ENCODE measurements around the gene MC2R. TPM values are rescaled to one million over a fixed set of nuclear protein-coding genes. Genes with fewer than 3 reads are reported as not detected.

MC2R gene
- total RNA-seq, 1 donor from 2014 or later, result not detected

DNA sequence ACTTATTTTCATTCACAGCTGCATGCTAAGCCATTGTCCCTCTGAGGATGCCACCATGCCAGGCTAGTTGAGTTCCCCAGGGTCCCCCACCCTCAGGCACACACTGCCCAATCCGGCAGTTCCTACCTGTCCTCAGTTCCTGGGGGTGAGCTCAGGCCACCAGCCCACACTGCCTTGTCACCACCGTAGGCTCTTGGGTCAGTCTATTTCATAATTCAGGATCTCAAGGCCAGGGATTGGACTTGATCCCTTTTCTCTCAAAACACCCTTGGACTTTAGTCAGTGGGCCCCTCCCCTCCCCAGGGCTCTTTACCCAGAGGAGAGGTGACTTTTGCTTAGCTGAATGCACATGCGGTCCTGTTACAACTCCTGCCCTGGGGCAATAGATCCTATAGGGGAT lies 18.7 kb upstream of the MC2R start:
- Mint-ChIP-seq H3K4me1 (ENCODE audit: low read depth, unreplicated experiment) (no peaks in the 10 kb centered on the region), H3K27ac (ENCODE audit: unreplicated experiment) (no peak overlapping the region), H3K36me3 (ENCODE audit: unreplicated experiment) (peaks cover 9% of the 10 kb centered on the region), H3K4me3 (ENCODE audit: unreplicated experiment) (no peak overlapping the region), H3K27me3 (ENCODE audit: unreplicated experiment) (peaks cover 2% of the 10 kb centered on the region), H3K9me3 (ENCODE audit: unreplicated experiment) (peaks cover 2% of the 10 kb centered on the region)
- no peak for DNase-seq
- no peak for TF ChIP-seq CTCF (IDR thresholded peaks at IDR 0.05; ENCODE audit: partially characterized antibody, unreplicated experiment)

DNA sequence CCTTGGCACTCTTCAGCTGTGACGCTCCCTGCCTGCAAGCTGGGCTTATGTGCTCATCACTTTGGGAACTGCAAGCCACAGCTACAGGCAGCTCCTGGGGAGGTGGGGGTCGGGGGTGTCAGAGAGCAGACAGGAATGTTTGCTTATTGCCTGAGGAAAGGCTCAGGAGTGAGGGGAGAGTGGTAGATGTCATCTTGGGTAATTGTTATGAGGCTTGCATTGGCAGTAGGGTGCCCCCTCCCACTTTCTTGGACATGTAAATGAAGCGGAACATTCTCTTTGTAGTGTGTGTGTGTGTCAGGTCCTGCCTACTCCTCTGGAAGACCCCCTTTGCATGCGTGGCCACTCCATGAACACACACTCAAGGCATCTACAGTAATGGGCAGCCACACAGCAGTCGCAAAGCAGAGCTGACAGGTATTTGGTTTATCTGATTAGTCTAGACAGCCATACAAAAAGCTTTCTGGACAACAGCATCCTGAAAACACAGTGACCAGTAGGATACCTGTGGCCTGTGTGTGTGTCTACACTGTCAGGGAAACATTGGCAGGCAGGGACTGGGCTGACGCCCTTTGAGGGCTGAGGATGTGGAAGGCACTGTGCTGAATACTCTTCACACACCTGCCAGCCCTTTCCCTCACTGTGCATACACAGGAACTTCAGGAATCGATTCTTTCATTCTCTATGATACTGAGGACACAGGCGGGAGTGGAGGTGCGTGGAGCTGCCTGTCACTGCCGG lies 17.1 kb upstream of the MC2R start:
- Mint-ChIP-seq H3K9me3 (ENCODE audit: unreplicated experiment) (peaks cover under 1% of the 10 kb centered on the region), H3K27ac (ENCODE audit: unreplicated experiment) (no peak overlapping the region), H3K27me3 (ENCODE audit: unreplicated experiment) (peaks cover 2% of the 10 kb centered on the region), H3K36me3 (ENCODE audit: unreplicated experiment) (peaks cover 9% of the 10 kb centered on the region), H3K4me3 (ENCODE audit: unreplicated experiment) (no peak overlapping the region), H3K4me1 (ENCODE audit: low read depth, unreplicated experiment) (no peaks in the 10 kb centered on the region)
- TF ChIP-seq CTCF (IDR thresholded peaks at IDR 0.05; ENCODE audit: partially characterized antibody, unreplicated experiment), result no peak
- DNase-seq, result no peak

GRCh38 chr18:13930964-13931363 lies 15.6 kb upstream of the MC2R start:
- Mint-ChIP-seq H3K9me3 (ENCODE audit: unreplicated experiment) (peaks cover 4% of the 10 kb centered on the region), H3K4me1 (ENCODE audit: low read depth, unreplicated experiment) (no peaks in the 10 kb centered on the region), H3K4me3 (ENCODE audit: unreplicated experiment) (no peak overlapping the region), H3K27me3 (ENCODE audit: unreplicated experiment) (peaks cover 2% of the 10 kb centered on the region), H3K27ac (ENCODE audit: unreplicated experiment) (no peak overlapping the region), H3K36me3 (ENCODE audit: unreplicated experiment) (peaks cover 9% of the 10 kb centered on the region)
- TF ChIP-seq CTCF (IDR thresholded peaks at IDR 0.05; ENCODE audit: partially characterized antibody, unreplicated experiment), result no peak
- DNase-seq, result no peak

DNA sequence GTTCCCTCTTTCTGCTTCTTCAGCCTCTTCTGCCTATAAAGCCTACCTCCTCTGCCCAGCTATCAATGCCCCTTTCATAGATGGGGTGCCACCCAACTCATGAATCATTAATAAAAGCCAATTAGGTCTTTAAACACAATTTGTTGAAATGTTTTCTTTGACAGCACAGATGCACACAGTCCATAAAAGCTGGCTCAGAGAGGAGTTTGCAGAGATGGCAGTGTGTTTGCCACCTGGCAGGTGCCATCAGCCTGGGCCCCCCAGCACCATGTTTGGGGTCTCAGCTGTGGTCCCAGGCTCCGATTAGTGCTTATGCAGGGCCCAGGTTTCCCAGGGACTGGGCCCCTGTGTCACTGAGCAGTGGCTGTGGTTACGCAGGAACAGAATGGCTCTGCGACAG lies 7.9 kb upstream of the MC2R start:
- TF ChIP-seq CTCF (IDR thresholded peaks at IDR 0.05; ENCODE audit: partially characterized antibody, unreplicated experiment), result no peak
- DNase-seq, result no peak
- Mint-ChIP-seq H3K4me3 (ENCODE audit: unreplicated experiment) (no peak overlapping the region), H3K4me1 (ENCODE audit: low read depth, unreplicated experiment) (no peaks in the 10 kb centered on the region), H3K27ac (ENCODE audit: unreplicated experiment) (no peak overlapping the region), H3K36me3 (ENCODE audit: unreplicated experiment) (peaks cover 5% of the 10 kb centered on the region), H3K9me3 (ENCODE audit: unreplicated experiment) (peaks cover 6% of the 10 kb centered on the region), H3K27me3 (ENCODE audit: unreplicated experiment) (peaks cover 6% of the 10 kb centered on the region)

- H3K4me3 Mint-ChIP-seq (ENCODE audit: unreplicated experiment), result no peak overlapping the region
- DNase-seq, result no peak
- peaks cover 5% of the 10 kb centered on the region for H3K36me3 Mint-ChIP-seq (ENCODE audit: unreplicated experiment)
- no peaks in the 10 kb centered on the region for H3K4me1 Mint-ChIP-seq (ENCODE audit: low read depth, unreplicated experiment)
- H3K9me3 Mint-ChIP-seq (ENCODE audit: unreplicated experiment), result peaks cover 2% of the 10 kb centered on the region
- peaks cover 6% of the 10 kb centered on the region for H3K27me3 Mint-ChIP-seq (ENCODE audit: unreplicated experiment)
- no peak for TF ChIP-seq CTCF (IDR thresholded peaks at IDR 0.05; ENCODE audit: partially characterized antibody, unreplicated experiment)
- H3K27ac Mint-ChIP-seq (ENCODE audit: unreplicated experiment), result no peak overlapping the region
These were observed 3.6 kb upstream of the MC2R start for GRCh38 chr18:13918898-13919297.

Data from glutamatergic neuron (in vitro differentiated cells).